ENCODE measurements around the gene CDH6.

CDH6 gene

GRCh38 chr5:31375999-31376720, 182.7 kb downstream of the CDH6 start:
- DNase-seq (ENCODE audit: low read depth in 3 of 3) = no peak

GRCh38 chr5:31377274-31377946, 183.9 kb downstream of the CDH6 start:
- no peak for DNase-seq (ENCODE audit: low read depth in 3 of 3)

- no peak for DNase-seq (ENCODE audit: low read depth in 3 of 3)
Measured at GRCh38 chr5:31378136-31378535, 184.7 kb downstream of the CDH6 start.
